ENCODE measurements around the gene PTGES2. TPM values are rescaled to one million over a fixed set of nuclear protein-coding genes. Genes with fewer than 3 reads are reported as not detected.

Gene PTGES2
- total and polyA plus RNA-seq, 9 of the 15 experiments (the other 6 are each of a cell fraction or from before 2014, with no cell fraction given), result 2.4 to 196 (median 90.1) TPM

- TF ChIP-seq ARID2 (IDR thresholded peaks at IDR 0.05) (no peak), ZNF239 (CRISPR knock-in tag; IDR thresholded peaks at IDR 0.05) (no peak), CEBPG (CRISPR knock-in tag; IDR thresholded peaks at IDR 0.05) (no peak; the same call in 1 of the 2 replicates), CEBPG (tag; conservative IDR thresholded peaks at IDR 0.05 in 1 of 2, IDR thresholded peaks at IDR 0.05 in 1 of 2) (0 out of 4 replicates have a peak, but pooled peaks of 1 of the 2 experiments have one; percentile 16), NKRF (IDR thresholded peaks at IDR 0.05; ENCODE audit: borderline replicate concordance) (no peak), TFAM (CRISPR knock-in tag; conservative IDR thresholded peaks at IDR 0.05) (no peak), ZNF699 (CRISPR knock-in tag; IDR thresholded peaks at IDR 0.05; ENCODE audit: insufficient replicate concordance) (no peak), BRF1 (IDR thresholded peaks at IDR 0.05; ENCODE audit: borderline replicate concordance, extremely low read depth, insufficient read length) (no peak), SMARCA5 (IDR thresholded peaks at IDR 0.05) (no peak), SRF (CRISPR knock-in tag; IDR thresholded peaks at IDR 0.05) (no peak), U2AF2 (optimal IDR thresholded peaks at IDR 0.05; ENCODE audit: low read depth, low read length) (no peak), ESRRA (IDR thresholded peaks at IDR 0.05; ENCODE audit: borderline replicate concordance, low read depth) (no peak), ZKSCAN1 (IDR thresholded peaks at IDR 0.05; ENCODE audit: low read depth, low read length) (no peak), TCF7L2 (IDR thresholded peaks at IDR 0.05; ENCODE audit: low read depth, low read length) (no peak), TRIM24 (IDR thresholded peaks at IDR 0.05) (no peak), GABPA (tag; conservative IDR thresholded peaks at IDR 0.05; ENCODE audit: low read depth) (no peak), DEAF1 (CRISPR knock-in tag; IDR thresholded peaks at IDR 0.05) (no peak), SMARCC2 (IDR thresholded peaks at IDR 0.05; ENCODE audit: low read depth) (peak; percentile 43; the same call in 1 of the 2 replicates), ZFP91 (CRISPR knock-in tag; IDR thresholded peaks at IDR 0.05) (no peak), HDAC1 (IDR thresholded peaks at IDR 0.05) (peak; percentile 58 to 64; a peak in 2 of 4 replicates), ZBTB49 (CRISPR knock-in tag; IDR thresholded peaks at IDR 0.05; ENCODE audit: borderline replicate concordance) (no peak), RFX1 (IDR thresholded peaks at IDR 0.05) (no peak), SIN3B (IDR thresholded peaks at IDR 0.05; ENCODE audit: low read depth) (no peak), ZNF316 (IDR thresholded peaks at IDR 0.05) (peak; percentile 55)
Measured at GRCh38 chr9:128081056-128081455, 46.5 kb downstream of the PTGES2 start (continued).
